Measurements from ENCODE around the gene PPIL3.

Gene PPIL3

GRCh38 chr2:200877443-200877842 lies 11.4 kb downstream of the PPIL3 start:
- peaks cover 75% of the 10 kb centered on the region for H3K36me3 ChIP-seq (ENCODE audit: insufficient read depth, low read length)
- H3K27me3 ChIP-seq (ENCODE audit: insufficient read depth, low read length) = no peaks in the 10 kb centered on the region
- H3K4me3 ChIP-seq (ENCODE audit: low read length) = no peak overlapping the region
- H2AFZ ChIP-seq (ENCODE audit: low read depth, low read length) = no peak overlapping the region
- H3K4me1 ChIP-seq (ENCODE audit: insufficient read depth, low read length) = no peaks in the 10 kb centered on the region
- H3K9me3 ChIP-seq (ENCODE audit: low read length) = no peaks in the 10 kb centered on the region

GRCh38 chr2:200873560-200873959 lies 15.3 kb downstream of the PPIL3 start:
- no peaks in the 10 kb centered on the region for H3K4me1 ChIP-seq (ENCODE audit: insufficient read depth, low read length)
- no peak overlapping the region for H3K4me3 ChIP-seq (ENCODE audit: low read length)
- H2AFZ ChIP-seq (ENCODE audit: low read depth, low read length) = no peak overlapping the region
- peaks cover 56% of the 10 kb centered on the region for H3K36me3 ChIP-seq (ENCODE audit: insufficient read depth, low read length)
- no peaks in the 10 kb centered on the region for H3K27me3 ChIP-seq (ENCODE audit: insufficient read depth, low read length)
- no peaks in the 10 kb centered on the region for H3K9me3 ChIP-seq (ENCODE audit: low read length)

- Histone ChIP-seq H3K27me3 (ENCODE audit: insufficient read depth, low read length) (no peaks in the 10 kb centered on the region), H3K4me3 (ENCODE audit: low read length) (no peak overlapping the region), H2AFZ (ENCODE audit: low read depth, low read length) (no peak overlapping the region), H3K9me3 (ENCODE audit: low read length) (no peaks in the 10 kb centered on the region), H3K4me1 (ENCODE audit: insufficient read depth, low read length) (no peaks in the 10 kb centered on the region), H3K36me3 (ENCODE audit: insufficient read depth, low read length) (peaks cover 38% of the 10 kb centered on the region)
Observed at GRCh38 chr2:200871151-200871550, 17.7 kb downstream of the PPIL3 start.

- Histone ChIP-seq H3K36me3 (ENCODE audit: insufficient read depth, low read length) (peaks cover 21% of the 10 kb centered on the region), H3K9me3 (ENCODE audit: low read length) (no peaks in the 10 kb centered on the region), H2AFZ (ENCODE audit: low read depth, low read length) (no peak overlapping the region), H3K4me1 (ENCODE audit: insufficient read depth, low read length) (no peaks in the 10 kb centered on the region), H3K4me3 (ENCODE audit: low read length) (no peak overlapping the region), H3K27me3 (ENCODE audit: insufficient read depth, low read length) (no peaks in the 10 kb centered on the region)
Observed at GRCh38 chr2:200869014-200869413, 19.9 kb downstream of the PPIL3 start.

GRCh38 chr2:200864176-200865034 lies 24.5 kb downstream of the PPIL3 start, which contains the start of gene CLK1:
CLK1 (minus strand) TSS chr2:200864658; CDS start chr2:200861862, 2,796 bp downstream.
- Histone ChIP-seq H3K36me3 (ENCODE audit: insufficient read depth, low read length) (peaks cover 22% of the 10 kb centered on the region), H3K4me3 (ENCODE audit: low read length) (peak within 1 kb of the TSS; percentile 72), H3K4me1 (ENCODE audit: insufficient read depth, low read length) (peaks cover 11% of the 10 kb centered on the region), H2AFZ (ENCODE audit: low read depth, low read length) (peak within 1 kb of the TSS; percentile 36), H3K27me3 (ENCODE audit: insufficient read depth, low read length) (no peaks in the 10 kb centered on the region), H3K9me3 (ENCODE audit: low read length) (no peaks in the 10 kb centered on the region)

- Histone ChIP-seq H2AFZ (ENCODE audit: low read depth, low read length) (no peak overlapping the region), H3K4me3 (ENCODE audit: low read length) (peak overlapping the region; percentile 72), H3K4me1 (ENCODE audit: insufficient read depth, low read length) (peaks cover 11% of the 10 kb centered on the region), H3K9me3 (ENCODE audit: low read length) (no peaks in the 10 kb centered on the region), H3K27me3 (ENCODE audit: insufficient read depth, low read length) (no peaks in the 10 kb centered on the region), H3K36me3 (ENCODE audit: insufficient read depth, low read length) (peaks cover 29% of the 10 kb centered on the region)
Observed at GRCh38 chr2:200863782-200864175, 25.1 kb downstream of the PPIL3 start.

GRCh38 chr2:200862532-200863000 lies 26.3 kb downstream of the PPIL3 start:
- H3K27me3 ChIP-seq (ENCODE audit: insufficient read depth, low read length) = no peaks in the 10 kb centered on the region
- no peak overlapping the region for H2AFZ ChIP-seq (ENCODE audit: low read depth, low read length)
- peak overlapping the region; percentile 72 for H3K4me3 ChIP-seq (ENCODE audit: low read length)
- no peaks in the 10 kb centered on the region for H3K9me3 ChIP-seq (ENCODE audit: low read length)
- H3K4me1 ChIP-seq (ENCODE audit: insufficient read depth, low read length) = peaks cover 11% of the 10 kb centered on the region
- H3K36me3 ChIP-seq (ENCODE audit: insufficient read depth, low read length) = peaks cover 41% of the 10 kb centered on the region

- H3K4me3 ChIP-seq (ENCODE audit: low read length) = peak overlapping the region; percentile 72
- H3K36me3 ChIP-seq (ENCODE audit: insufficient read depth, low read length) = peaks cover 50% of the 10 kb centered on the region
- H3K9me3 ChIP-seq (ENCODE audit: low read length) = no peaks in the 10 kb centered on the region
- H2AFZ ChIP-seq (ENCODE audit: low read depth, low read length) = no peak overlapping the region
- peaks cover 11% of the 10 kb centered on the region for H3K4me1 ChIP-seq (ENCODE audit: insufficient read depth, low read length)
- H3K27me3 ChIP-seq (ENCODE audit: insufficient read depth, low read length) = no peaks in the 10 kb centered on the region
Observed at GRCh38 chr2:200861617-200862155, 27.2 kb downstream of the PPIL3 start.

GRCh38 chr2:200860092-200860795 lies 28.6 kb downstream of the PPIL3 start:
- no peaks in the 10 kb centered on the region for H3K9me3 ChIP-seq (ENCODE audit: low read length)
- H3K27me3 ChIP-seq (ENCODE audit: insufficient read depth, low read length) = no peaks in the 10 kb centered on the region
- H2AFZ ChIP-seq (ENCODE audit: low read depth, low read length) = no peak overlapping the region
- H3K4me1 ChIP-seq (ENCODE audit: insufficient read depth, low read length) = peaks cover 11% of the 10 kb centered on the region
- H3K4me3 ChIP-seq (ENCODE audit: low read length) = peak overlapping the region; percentile 9
- peaks cover 60% of the 10 kb centered on the region for H3K36me3 ChIP-seq (ENCODE audit: insufficient read depth, low read length)

GRCh38 chr2:200856806-200857205 lies 32.1 kb downstream of the PPIL3 start:
- no peaks in the 10 kb centered on the region for H3K9me3 ChIP-seq (ENCODE audit: low read length)

GRCh38 chr2:200852605-200853004 lies 36.3 kb downstream of the PPIL3 start:
- Histone ChIP-seq H3K36me3 (ENCODE audit: insufficient read depth, low read length) (peaks cover 61% of the 10 kb centered on the region), H3K27me3 (ENCODE audit: insufficient read depth, low read length) (no peaks in the 10 kb centered on the region), H2AFZ (ENCODE audit: low read depth, low read length) (no peak overlapping the region), H3K4me1 (ENCODE audit: insufficient read depth, low read length) (no peaks in the 10 kb centered on the region), H3K9me3 (ENCODE audit: low read length) (no peaks in the 10 kb centered on the region), H3K4me3 (ENCODE audit: low read length) (no peak overlapping the region)

More at GRCh38 chr2:200856806-200857205, 32.1 kb downstream of the PPIL3 start:
- H3K4me1 ChIP-seq (ENCODE audit: insufficient read depth, low read length) = peaks cover 9% of the 10 kb centered on the region
- H3K36me3 ChIP-seq (ENCODE audit: insufficient read depth, low read length) = peaks cover 93% of the 10 kb centered on the region
- no peak overlapping the region for H3K4me3 ChIP-seq (ENCODE audit: low read length)
- H3K27me3 ChIP-seq (ENCODE audit: insufficient read depth, low read length) = no peaks in the 10 kb centered on the region
- no peak overlapping the region for H2AFZ ChIP-seq (ENCODE audit: low read depth, low read length)

GRCh38 chr2:200851398-200852248 lies 37.3 kb downstream of the PPIL3 start:
- H2AFZ ChIP-seq (ENCODE audit: low read depth, low read length) = no peak overlapping the region

More at GRCh38 chr2:200851398-200852248, 37.3 kb downstream of the PPIL3 start:
- no peak overlapping the region for H3K4me3 ChIP-seq (ENCODE audit: low read length)
- no peaks in the 10 kb centered on the region for H3K9me3 ChIP-seq (ENCODE audit: low read length)
- H3K27me3 ChIP-seq (ENCODE audit: insufficient read depth, low read length) = no peaks in the 10 kb centered on the region
- H3K4me1 ChIP-seq (ENCODE audit: insufficient read depth, low read length) = no peaks in the 10 kb centered on the region
- peaks cover 51% of the 10 kb centered on the region for H3K36me3 ChIP-seq (ENCODE audit: insufficient read depth, low read length)
